ENCODE data around the gene GAS2L1.

GRCh38 chr22:29292379-29292778 is 14.1 kb upstream of the GAS2L1 start:
- TF ChIP-seq POLR2A (IDR thresholded peaks at IDR 0.05) (no peak), CTCF (IDR thresholded peaks at IDR 0.05) (no peak)
